Vagina (tissue), 2 donors: Measurements from ENCODE around the gene FBLIM1. TPM values are rescaled to one million over a fixed set of nuclear protein-coding genes. Genes with fewer than 3 reads are reported as not detected.

Source experiments
- DNase-seq, 2 donors: peaks; one replicate each; pipeline ENCODE4 v3.0.0-alpha.2; 2017; ENCODE audit errors: extremely low spot score in 2 of 2
- H3K27ac ChIP-seq: fragments of 200-600 bp; sonication (generic); one replicate; pipeline ENCODE4 v1.5.1; 2019
- H3K27me3 ChIP-seq: fragments of 200-600 bp; sonication (generic); one replicate; pipeline ENCODE4 v1.5.1; 2019
- H3K36me3 ChIP-seq, 2 donors: fragments of 200-600 bp; sonication (generic); one replicate each; pipeline ENCODE4 v1.5.1; 2017 to 2019
- H3K4me1 ChIP-seq: fragments of 200-600 bp; sonication (generic); one replicate; pipeline ENCODE4 v1.5.1; 2019
- H3K4me3 ChIP-seq, 2 donors: fragments of 200-600 bp; sonication (generic); 1 replicate in 1 of 2; 2 replicates in 1 of 2; pipeline ENCODE4 v1.5.1; 2016 to 2019
- H3K9me3 ChIP-seq: fragments of 200-600 bp; sonication (generic); one replicate; pipeline ENCODE4 v1.5.1; 2019
- CTCF ChIP-seq, 3 experiments: fragments of 450-650 bp in 2 of 3; fragments of 200-600 bp in 1 of 3; sonication (generic) in 1 of 3; IDR thresholded peaks; one replicate each; pipeline ENCODE4 v1.5.1; 2017 to 2019; ENCODE audit warnings: antibody characterized with exemption in 3 of 3, mild to moderate bottlenecking in 2 of 3, moderate library complexity in 2 of 3
- POLR2A ChIP-seq, 2 donors: fragments of 450-650 bp; IDR thresholded peaks; one replicate each; pipeline ENCODE4 v1.6.1; 2017; ENCODE audit warnings: antibody characterized with exemption in 2 of 2, mild to moderate bottlenecking in 2 of 2, moderate library complexity in 2 of 2
- POLR2AphosphoS5 ChIP-seq, 2 donors: sonication (generic); formaldehyde crosslinking; IDR thresholded peaks; one replicate each; pipeline ENCODE4 v1.9.0; 2017; ENCODE audit warnings: antibody characterized with exemption in 2 of 2, mild to moderate bottlenecking in 2 of 2, low read depth in 1 of 2; ENCODE audit not compliant: insufficient read depth in 1 of 2
- intact Hi-C: fragments of 100-400 bp; cut with DNase I; formaldehyde crosslinking; loops from one replicate; pipeline ENCODE4 v1.15.1; 2023
- total RNA-seq: library from RNA; depleted of rRNA; stranded (reverse); fragments of >200 nt; gene quantifications from one replicate; pipeline ENCODE4 v1.2.3, GENCODE V29; 2016

Gene FBLIM1
- total RNA-seq, 1 donor from 2014 or later, result 45.2 TPM

- Histone ChIP-seq H3K27me3 (no peaks in the 10 kb centered on the region), H3K27ac (no peak overlapping the region), H3K4me1 (peaks cover 24% of the 10 kb centered on the region), H3K36me3 (peaks cover 0 to 4% of the 10 kb centered on the region in 2 donors), H3K9me3 (no peaks in the 10 kb centered on the region), H3K4me3 (no peak overlapping the region)
- intact Hi-C loops, result no loop called here
- TF ChIP-seq POLR2AphosphoS5 (IDR thresholded peaks at IDR 0.05; ENCODE audit: insufficient read depth in 1 of 2, low read depth in 1 of 2) (no peak), CTCF (IDR thresholded peaks at IDR 0.05) (no peak), POLR2A (IDR thresholded peaks at IDR 0.05) (no peak)
- no peak for DNase-seq
These were observed 30.2 kb downstream of the FBLIM1 start for GRCh38 chr1:15788624-15789301.

GRCh38 chr1:15796086-15796462, 37.5 kb downstream of the FBLIM1 start:
- peak overlapping the region; percentile 79 for H3K27ac ChIP-seq
- intact Hi-C loops, result no loop called here
- TF ChIP-seq POLR2AphosphoS5 (IDR thresholded peaks at IDR 0.05; ENCODE audit: insufficient read depth in 1 of 2, low read depth in 1 of 2) (no peak), POLR2A (IDR thresholded peaks at IDR 0.05) (no peak), CTCF (IDR thresholded peaks at IDR 0.05) (no peak)
- H3K36me3 ChIP-seq, result no peaks in the 10 kb centered on the region
- H3K4me1 ChIP-seq, result peaks cover 60% of the 10 kb centered on the region
- no peak for DNase-seq
- H3K4me3 ChIP-seq, result no peak overlapping the region
- H3K27me3 ChIP-seq, result no peaks in the 10 kb centered on the region
- no peaks in the 10 kb centered on the region for H3K9me3 ChIP-seq

- Histone ChIP-seq H3K4me3 (no peak overlapping the region), H3K36me3 (no peaks in the 10 kb centered on the region), H3K9me3 (no peaks in the 10 kb centered on the region), H3K27me3 (no peaks in the 10 kb centered on the region), H3K27ac (peak overlapping the region; percentile 79), H3K4me1 (peaks cover 54% of the 10 kb centered on the region)
- intact Hi-C loops, result loop anchor here (2.0 kb wide), 1 partner anchor 37 kb away; no protein-coding TSS in a partner anchor
- no peak for DNase-seq
- TF ChIP-seq POLR2A (IDR thresholded peaks at IDR 0.05), result no peak
- TF ChIP-seq CTCF (IDR thresholded peaks at IDR 0.05), result no peak
- TF ChIP-seq POLR2AphosphoS5 (IDR thresholded peaks at IDR 0.05; ENCODE audit: insufficient read depth in 1 of 2, low read depth in 1 of 2), result no peak
These were observed 39.2 kb downstream of the FBLIM1 start for GRCh38 chr1:15797614-15798390.

- Histone ChIP-seq H3K4me3 (no peak overlapping the region), H3K4me1 (peaks cover 47% of the 10 kb centered on the region), H3K36me3 (no peaks in the 10 kb centered on the region), H3K27me3 (no peaks in the 10 kb centered on the region), H3K9me3 (no peaks in the 10 kb centered on the region), H3K27ac (peak overlapping the region; percentile 79)
- intact Hi-C loops, result loop anchor here (2.0 kb wide), 1 partner anchor 36 kb away; no protein-coding TSS in a partner anchor
- peak in 1 of 2 donors; percentile 91 for DNase-seq
- TF ChIP-seq POLR2AphosphoS5 (IDR thresholded peaks at IDR 0.05; ENCODE audit: insufficient read depth in 1 of 2, low read depth in 1 of 2) (peak; percentile 48 to 71), POLR2A (IDR thresholded peaks at IDR 0.05) (no peak)
These were observed 40.6 kb downstream of the FBLIM1 start for GRCh38 chr1:15799004-15799867.
